MCF 10A (cell line): ENCODE measurements around the gene SLC4A1AP. TPM values are rescaled to one million over a fixed set of nuclear protein-coding genes. Genes with fewer than 3 reads are reported as not detected.

Source experiments
- BruUV-seq: library from RNA; stranded (reverse); fragments of 400-500 nt; replicated peaks from 2 replicates; lab custom pipeline; 2021; lab: Mats Ljungman, UMichigan
- CTCF ChIA-PET: fragments of 300-600 bp; sonication (Branson Sonifier 250); formaldehyde crosslinking; extraction: SDS; loops from one replicate; lab custom pipeline; 2021; ENCODE audit warnings: antibody characterized with exemption, inconsistent platforms; lab: Yijun Ruan, JAX
- POLR2A ChIA-PET: fragments of 300-600, 350-650 bp; sonication (Branson Sonifier 250); formaldehyde crosslinking; extraction: SDS; loops from one replicate; lab custom pipeline; 2020; ENCODE audit warnings: antibody characterized with exemption, inconsistent platforms; lab: Yijun Ruan, JAX
- DNase-seq: peaks from one replicate; pipeline ENCODE4 v3.0.0-alpha.2; 2018; ENCODE audit not compliant: unreplicated experiment
- H3K27ac Mint-ChIP-seq: one replicate; pipeline ENCODE4 v1.8.0; 2022; ENCODE audit warnings: mild to moderate bottlenecking, low read depth, mixed read lengths; ENCODE audit not compliant: unreplicated experiment
- H3K27me3 Mint-ChIP-seq: one replicate; pipeline ENCODE4 v1.8.0; 2022; ENCODE audit warnings: mixed read lengths; ENCODE audit not compliant: insufficient read depth, unreplicated experiment
- H3K36me3 Mint-ChIP-seq: one replicate; pipeline ENCODE4 v1.8.0; 2022; ENCODE audit warnings: mild to moderate bottlenecking, moderate library complexity, mixed read lengths; ENCODE audit not compliant: insufficient read depth, unreplicated experiment
- H3K4me1 Mint-ChIP-seq: one replicate; pipeline ENCODE4 v1.8.0; 2022; ENCODE audit warnings: mixed read lengths; ENCODE audit not compliant: insufficient read depth, unreplicated experiment
- H3K4me3 Mint-ChIP-seq: one replicate; pipeline ENCODE4 v1.8.0; 2022; ENCODE audit warnings: mild to moderate bottlenecking, moderate library complexity, mixed read lengths; ENCODE audit not compliant: unreplicated experiment
- H3K9me3 Mint-ChIP-seq: one replicate; pipeline ENCODE4 v1.8.0; 2022; ENCODE audit warnings: mixed read lengths; ENCODE audit not compliant: unreplicated experiment
- intact Hi-C: fragments of 100-400 bp; cut with micrococcal nuclease; formaldehyde crosslinking; loops from 2 replicates; pipeline ENCODE4 v1.14.1; 2022
- total RNA-seq: library from RNA; stranded (reverse); gene quantifications from 2 replicates; pipeline ENCODE4 v1.2.3, GENCODE V29; 2022
- TF ChIP-seq, protein P1 (sequence below): fragments of 200-600 bp; IDR thresholded peaks from one replicate; pipeline ENCODE4 v1.8.0; 2022; ENCODE audit warnings: antibody characterized with exemption, mild to moderate bottlenecking; ENCODE audit not compliant: unreplicated experiment

SLC4A1AP gene
- total RNA-seq, 1 experiment from 2014 or later, result 24.3 TPM

DNA sequence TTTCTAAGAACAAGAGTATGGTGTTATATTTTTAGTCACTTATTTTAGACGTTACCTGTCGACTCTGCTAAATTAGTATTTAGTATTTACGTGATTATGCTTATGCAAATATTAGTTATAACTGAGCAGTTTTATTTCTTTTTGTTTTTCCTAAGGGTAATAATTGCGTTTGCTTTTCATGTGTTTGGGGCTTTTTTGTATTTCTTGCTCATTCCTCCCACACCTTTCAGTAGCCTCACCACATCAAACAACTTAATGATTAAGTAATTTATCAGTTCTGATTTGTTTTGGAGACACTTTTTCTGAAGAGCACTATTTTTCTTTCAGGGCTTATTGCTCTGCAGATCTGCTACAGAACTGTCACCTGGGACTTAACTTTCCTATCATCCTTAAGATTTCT lies 7.5 kb downstream of the SLC4A1AP start:
- Mint-ChIP-seq H3K36me3 (peaks cover 93% of the 10 kb centered on the region), H3K9me3 (no peaks in the 10 kb centered on the region), H3K4me3 (no peak overlapping the region), H3K27ac (no peak overlapping the region), H3K27me3 (no peaks in the 10 kb centered on the region), H3K4me1 (peaks cover 4% of the 10 kb centered on the region)
- DNase-seq, result no peak
- BruUV-seq, result no TSS peak
- TF ChIP-seq, protein P1, sequence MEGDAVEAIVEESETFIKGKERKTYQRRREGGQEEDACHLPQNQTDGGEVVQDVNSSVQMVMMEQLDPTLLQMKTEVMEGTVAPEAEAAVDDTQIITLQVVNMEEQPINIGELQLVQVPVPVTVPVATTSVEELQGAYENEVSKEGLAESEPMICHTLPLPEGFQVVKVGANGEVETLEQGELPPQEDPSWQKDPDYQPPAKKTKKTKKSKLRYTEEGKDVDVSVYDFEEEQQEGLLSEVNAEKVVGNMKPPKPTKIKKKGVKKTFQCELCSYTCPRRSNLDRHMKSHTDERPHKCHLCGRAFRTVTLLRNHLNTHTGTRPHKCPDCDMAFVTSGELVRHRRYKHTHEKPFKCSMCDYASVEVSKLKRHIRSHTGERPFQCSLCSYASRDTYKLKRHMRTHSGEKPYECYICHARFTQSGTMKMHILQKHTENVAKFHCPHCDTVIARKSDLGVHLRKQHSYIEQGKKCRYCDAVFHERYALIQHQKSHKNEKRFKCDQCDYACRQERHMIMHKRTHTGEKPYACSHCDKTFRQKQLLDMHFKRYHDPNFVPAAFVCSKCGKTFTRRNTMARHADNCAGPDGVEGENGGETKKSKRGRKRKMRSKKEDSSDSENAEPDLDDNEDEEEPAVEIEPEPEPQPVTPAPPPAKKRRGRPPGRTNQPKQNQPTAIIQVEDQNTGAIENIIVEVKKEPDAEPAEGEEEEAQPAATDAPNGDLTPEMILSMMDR, result no peak
- ChIA-PET POLR2A (interaction anchor here (1.1 kb wide), 1 partner anchor 10 kb away, joined by 3 read pairs; no protein-coding TSS in a partner anchor), CTCF (no interaction called here)
- intact Hi-C loops, result no loop called here

- ChIA-PET CTCF (interaction anchor here (0.6 to 2.8 kb wide), 4 partner anchors 9 to 265 kb away, joined by 3 to 13 read pairs (median 4); no protein-coding TSS in a partner anchor), POLR2A (interaction anchor here (0.9 to 4.1 kb wide), 3 partner anchors 9 to 22 kb away, joined by 3 to 26 read pairs (median 3); partner anchors contain the start of genes SLC4A1AP and SUPT7L)
- DNase-seq, result no peak
- Mint-ChIP-seq H3K27ac (no peak overlapping the region), H3K4me1 (no peaks in the 10 kb centered on the region), H3K9me3 (no peaks in the 10 kb centered on the region), H3K27me3 (no peaks in the 10 kb centered on the region), H3K4me3 (no peak overlapping the region), H3K36me3 (peaks cover 94% of the 10 kb centered on the region)
- intact Hi-C loops, result no loop called here
- BruUV-seq, result no TSS peak
- TF ChIP-seq, protein P1, result no peak
Measured at GRCh38 chr2:27672723-27673486, 9.2 kb downstream of the SLC4A1AP start.

GRCh38 chr2:27680571-27680970 lies 16.9 kb downstream of the SLC4A1AP start:
- POLR2A ChIA-PET, result interaction anchor here (0.9 to 2.9 kb wide), 3 partner anchors 13 to 23 kb away, joined by 3 to 27 read pairs (median 3); partner anchors contain the start of genes SLC4A1AP and SUPT7L
- peaks cover 67% of the 10 kb centered on the region for H3K36me3 Mint-ChIP-seq
- no TSS peak for BruUV-seq

More at GRCh38 chr2:27680571-27680970, 16.9 kb downstream of the SLC4A1AP start:
- Mint-ChIP-seq H3K4me3 (no peak overlapping the region), H3K9me3 (no peaks in the 10 kb centered on the region), H3K27ac (peak overlapping the region; percentile 59), H3K4me1 (peaks cover 29% of the 10 kb centered on the region), H3K27me3 (no peaks in the 10 kb centered on the region)
- TF ChIP-seq, protein P1, result no peak
- intact Hi-C loops, result no loop called here
- no peak for DNase-seq
- CTCF ChIA-PET, result interaction anchor here (1.1 to 4.6 kb wide), 4 partner anchors 15 to 272 kb away, joined by 3 to 41 read pairs (median 16); partner anchors contain the start of genes PPM1G, SLC4A1AP and SUPT7L
